Stimulated activated CD8-positive, alpha-beta memory T cell treated with anti-CD3 and anti-CD28 coated beads, Interleukin-7, amount 100 ng/mL, for 48 hours (primary cell): Measurements from ENCODE around the gene ORM2.
"Not testable (repeated sequence)": the region's sequence is repeated elsewhere in the genome, so short reads cannot be mapped to it uniquely, and the experiment has no call there.

ENCODE experiments used
- DNase-seq, 2 donors: peaks; one replicate each; pipeline ENCODE4 v3.0.0-alpha.2; 2020; ENCODE audit warnings: low read depth in 1 of 2; ENCODE audit errors: extremely low read depth in 1 of 2

The ORM2 gene

DNA sequence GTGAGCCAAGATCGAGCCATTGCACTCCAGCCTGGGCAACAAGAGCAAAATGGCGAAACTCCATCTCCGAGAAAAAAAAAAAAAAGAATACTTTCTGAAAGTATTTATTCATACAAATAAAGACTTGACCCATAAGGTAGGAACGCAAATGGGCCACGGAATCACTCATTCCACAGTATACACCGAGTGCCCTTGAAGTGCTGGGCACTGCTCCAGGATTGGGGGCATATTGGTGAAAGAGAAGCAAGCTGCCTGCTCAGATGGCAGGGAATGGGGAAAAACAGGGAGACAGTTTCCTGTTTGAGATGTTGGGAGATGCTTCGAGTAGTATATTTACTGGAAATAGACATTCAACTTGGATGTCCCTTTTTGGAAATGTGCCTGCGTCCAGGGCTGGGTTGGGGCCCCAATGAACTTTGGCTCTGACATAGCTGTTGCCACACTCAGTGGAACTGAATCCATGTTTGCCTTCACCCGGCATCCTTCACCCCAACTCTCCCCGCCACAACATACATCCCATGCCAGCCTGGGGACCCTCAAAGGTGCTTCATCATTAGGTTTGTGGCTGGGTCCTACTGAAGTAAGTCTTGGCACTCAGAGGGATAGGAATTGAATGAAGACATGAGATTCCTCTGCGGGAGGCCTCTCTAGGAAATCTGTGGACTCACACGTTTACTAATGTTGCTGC, 588 bp upstream of the ORM2 start:
- not testable (repeated sequence) for DNase-seq

GRCh38 chr9:114330636-114331035, 967 bp downstream of the ORM2 start:
- no peak for DNase-seq

- DNase-seq = not testable (repeated sequence)
Measured at GRCh38 chr9:114331229-114332195, 1.8 kb downstream of the ORM2 start.

- not testable (repeated sequence) for DNase-seq
Measured at GRCh38 chr9:114332474-114333040, 2.9 kb downstream of the ORM2 start.

GRCh38 chr9:114333718-114334117, 4.0 kb downstream of the ORM2 start:
- DNase-seq = not testable (repeated sequence)

- DNase-seq = no peak
Measured at GRCh38 chr9:114334490-114334889, 4.8 kb downstream of the ORM2 start.

- DNase-seq = no peak
Measured at GRCh38 chr9:114335745-114336144, 6.1 kb downstream of the ORM2 start.

DNA sequence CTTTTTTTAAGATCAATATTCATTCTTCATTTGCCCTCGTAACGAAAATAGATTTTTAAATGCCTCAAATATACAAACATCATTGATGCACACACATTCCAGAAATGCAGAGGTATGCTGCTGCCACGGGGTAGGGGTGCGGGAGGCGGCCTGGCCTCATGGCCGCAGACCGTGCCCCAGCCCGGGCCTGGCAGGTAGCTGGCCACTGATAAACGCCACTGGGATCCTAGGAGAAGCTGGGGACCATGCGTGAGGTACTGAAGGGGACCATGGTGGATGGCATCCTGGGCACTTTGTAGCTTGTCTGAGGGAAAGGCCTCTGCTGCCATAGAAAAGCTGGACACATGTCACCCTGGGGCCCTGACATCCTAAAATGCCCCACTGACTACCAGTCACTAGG, 6.5 kb downstream of the ORM2 start:
- no peak for DNase-seq

DNA sequence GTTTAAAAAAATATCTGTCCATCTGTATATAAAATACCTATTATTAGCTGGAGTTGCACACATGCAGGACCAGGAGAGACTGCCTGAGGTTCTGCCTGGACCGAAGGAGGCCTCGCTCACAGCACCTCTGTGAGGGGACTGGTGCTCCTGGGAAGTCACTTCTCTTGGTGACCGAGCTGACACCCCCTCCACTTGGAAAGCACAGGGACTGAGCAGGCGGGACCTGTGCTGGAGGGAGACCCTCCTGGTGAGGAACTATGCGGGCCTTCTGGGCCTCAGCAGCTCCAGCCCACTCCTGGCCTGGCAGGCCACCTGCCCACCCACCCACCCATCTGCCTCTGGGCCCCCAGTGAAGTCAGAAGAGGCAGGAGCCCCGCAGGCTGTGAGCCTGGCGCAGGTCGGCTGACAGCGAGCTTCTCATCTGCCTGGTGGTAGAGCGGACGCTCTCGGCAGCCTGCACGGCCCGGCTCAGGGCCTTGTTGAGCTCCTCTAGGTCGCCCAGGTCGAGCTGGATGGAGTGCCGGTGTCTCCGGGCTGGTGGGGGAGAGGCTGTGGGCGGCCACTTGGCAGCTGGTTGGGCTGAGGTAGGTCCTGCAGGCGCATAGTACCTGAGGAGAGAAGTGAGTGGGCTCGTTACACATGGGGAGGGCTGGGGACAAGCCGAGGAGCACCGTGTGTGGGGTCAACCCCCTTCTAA, 7.2 kb downstream of the ORM2 start:
- no peak for DNase-seq

DNA sequence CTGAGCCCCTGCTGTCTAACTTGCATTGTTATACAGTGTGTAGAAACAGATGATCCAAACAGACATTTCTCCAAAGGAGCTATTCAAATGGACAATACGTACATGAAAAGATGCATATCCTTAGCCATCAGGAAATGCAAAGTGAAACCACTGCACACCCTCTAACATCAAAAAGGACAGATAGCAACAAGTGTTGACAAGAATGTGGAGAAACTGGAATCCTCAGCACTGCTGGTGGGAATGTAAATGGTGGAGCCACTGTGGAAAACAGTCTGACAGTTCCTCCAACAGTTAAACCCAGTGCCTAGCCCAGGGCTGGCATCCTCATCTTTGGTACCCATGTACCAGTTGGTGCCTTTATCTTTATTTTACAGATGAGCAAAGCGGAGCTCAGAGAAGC, 8.5 kb downstream of the ORM2 start:
- no peak for DNase-seq

DNA sequence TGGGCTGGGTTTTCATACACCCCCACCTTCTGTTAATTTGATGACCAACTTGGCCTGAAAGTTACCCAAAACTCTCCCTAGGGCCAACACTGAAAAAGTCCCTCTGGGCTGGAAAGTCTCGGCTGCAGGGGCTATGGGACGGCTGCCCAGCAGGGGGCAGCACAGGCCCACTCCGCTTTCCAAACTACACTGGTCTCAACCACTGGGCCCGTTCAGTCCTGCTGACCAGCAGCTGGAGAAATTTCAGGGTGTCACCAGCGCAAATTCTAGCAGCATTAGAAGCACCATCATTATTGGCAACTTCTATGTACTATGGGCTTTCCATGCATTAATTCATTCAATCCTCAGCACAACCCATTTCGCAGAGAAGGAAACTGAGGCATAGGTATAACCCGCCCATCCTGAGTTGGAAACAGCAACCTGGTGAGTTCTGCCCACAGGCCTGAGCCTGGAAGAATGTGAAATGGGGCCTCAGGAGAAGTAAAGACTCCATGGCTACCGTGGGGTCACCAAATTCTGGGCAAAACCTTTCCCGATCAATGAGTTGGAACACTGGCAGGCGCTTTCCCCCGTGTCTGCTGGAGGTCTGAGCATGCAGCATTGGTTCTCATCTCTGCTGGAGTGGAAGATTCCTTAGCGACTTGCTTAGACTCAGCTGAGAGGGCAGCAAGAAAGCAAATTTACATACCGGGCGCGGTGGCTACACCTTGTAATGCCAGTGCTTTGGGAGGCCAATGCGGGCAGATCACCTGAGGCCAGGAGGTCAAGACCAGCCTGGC, 9.7 kb downstream of the ORM2 start:
- DNase-seq = peak in 1 of 2 donors; percentile 26

DNA sequence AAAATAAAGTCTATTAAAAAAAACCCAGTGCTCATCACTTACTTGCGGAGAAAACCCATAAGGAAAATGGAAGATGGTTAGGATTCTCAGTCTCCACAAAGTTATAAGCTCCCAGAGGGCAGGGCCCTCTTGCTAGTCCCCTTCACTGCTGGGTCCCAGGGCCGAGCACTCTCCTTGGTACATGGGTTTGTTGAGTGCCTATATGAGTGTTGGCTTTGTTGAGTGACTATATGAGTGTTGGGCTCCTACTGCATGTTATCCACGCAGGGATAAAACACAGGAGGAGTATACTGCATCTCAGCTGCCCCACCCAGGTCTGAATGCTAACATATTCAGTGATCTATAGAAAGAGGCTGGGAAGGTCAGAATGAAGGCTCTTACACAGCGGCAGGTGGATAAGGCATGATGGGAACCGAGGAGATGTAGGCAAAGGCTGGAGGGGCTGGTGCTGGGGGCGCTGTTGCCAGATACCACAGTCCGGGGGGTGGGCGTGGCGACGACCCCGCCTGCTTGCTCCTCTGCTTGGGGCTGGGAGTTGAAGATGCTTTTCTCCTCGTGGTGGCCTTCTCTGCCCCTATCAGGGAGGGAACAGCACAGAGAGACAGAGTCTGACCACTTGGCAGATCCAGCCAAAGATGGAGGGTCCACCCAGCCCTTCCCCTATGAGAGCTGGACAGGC, 11.6 kb downstream of the ORM2 start:
- DNase-seq = no peak

GRCh38 chr9:114341991-114342390, 12.3 kb downstream of the ORM2 start:
- DNase-seq = no peak

DNA sequence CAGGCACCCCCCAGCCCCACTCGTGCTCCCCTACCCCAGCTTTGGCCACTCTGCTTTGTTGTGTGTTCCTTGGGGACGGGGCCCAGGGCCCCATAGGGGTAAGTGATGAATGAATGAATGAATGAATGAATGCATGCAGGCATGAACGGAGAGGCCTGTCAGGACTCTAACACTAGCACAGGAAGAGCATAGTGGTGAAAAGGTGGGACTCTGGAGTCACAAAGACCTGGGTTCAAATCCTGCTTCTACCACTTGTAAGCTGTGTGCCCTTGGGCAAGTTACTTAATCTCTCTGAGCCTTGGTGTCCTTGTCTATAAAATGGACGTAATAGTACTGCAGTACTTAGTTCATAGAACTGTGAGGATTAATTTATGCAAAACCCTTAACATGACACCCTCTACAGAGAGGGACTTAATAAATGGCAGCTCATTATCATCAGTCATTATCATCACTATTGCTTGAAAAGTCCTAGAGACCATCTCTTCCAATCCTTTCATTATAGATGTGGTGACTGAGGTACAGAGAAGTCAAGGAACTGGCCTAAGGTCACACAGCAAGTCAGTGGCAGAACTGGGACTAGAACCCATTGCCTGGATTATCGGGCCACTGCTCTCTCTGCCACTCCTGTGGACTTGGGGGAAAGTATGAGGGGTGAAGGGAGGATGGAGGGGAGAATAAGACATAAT, 13.2 kb downstream of the ORM2 start:
- no peak for DNase-seq

DNA sequence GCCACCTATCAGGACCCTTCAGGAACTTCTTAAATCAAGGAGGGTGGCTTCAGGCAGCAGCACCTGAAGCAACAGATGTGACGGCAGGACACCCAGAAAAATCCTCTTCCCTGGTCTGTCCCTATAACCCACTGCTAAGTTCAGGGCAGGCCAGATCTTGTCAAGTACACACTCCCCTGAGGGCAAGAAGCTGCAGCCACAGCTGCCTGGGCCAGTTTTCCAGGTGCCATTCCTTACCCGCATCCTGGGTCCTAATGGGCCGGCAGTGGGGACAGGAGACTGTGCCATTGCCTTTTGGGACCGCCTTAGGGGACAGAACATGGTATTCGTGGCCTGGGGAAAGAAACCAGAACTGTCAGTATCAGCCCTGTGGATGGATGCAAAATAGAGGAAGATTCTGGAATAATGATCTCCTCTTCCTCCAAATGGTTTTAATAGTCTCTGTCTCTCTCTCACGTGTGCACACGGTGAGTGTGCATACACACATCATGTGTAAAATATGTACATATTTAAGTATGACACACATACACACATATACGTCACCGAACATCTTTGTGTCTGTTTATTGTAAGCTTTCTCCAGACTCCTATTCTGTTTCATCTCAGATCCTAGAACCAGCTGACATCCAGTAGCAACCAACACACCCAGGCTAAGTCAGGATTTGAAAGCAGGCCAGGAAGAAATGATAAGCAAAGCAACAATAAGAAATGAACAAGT, 14.0 kb downstream of the ORM2 start:
- DNase-seq = no peak

DNA sequence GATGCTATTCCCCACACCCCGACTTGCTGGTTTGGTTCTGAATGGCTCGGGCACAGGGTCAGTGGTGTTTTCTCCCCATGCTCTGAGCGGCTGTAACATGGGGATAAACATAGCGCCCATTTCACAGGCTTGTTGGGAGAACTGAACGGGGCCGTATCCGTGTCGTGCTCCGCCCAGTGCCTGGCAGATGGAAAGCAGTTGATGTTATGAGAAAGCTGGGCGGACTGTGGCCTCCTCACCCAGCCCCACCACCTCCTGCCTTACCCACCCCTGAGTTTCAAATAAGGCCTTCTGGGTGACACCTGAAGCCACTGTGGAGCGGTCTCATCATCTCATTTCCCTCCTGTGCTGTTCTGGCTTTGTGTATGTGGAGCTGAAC, 14.5 kb downstream of the ORM2 start:
- DNase-seq = no peak

- DNase-seq = no peak
Measured at GRCh38 chr9:114344692-114345091, 15.0 kb downstream of the ORM2 start.

GRCh38 chr9:114345493-114346065, 15.9 kb downstream of the ORM2 start:
- DNase-seq = no peak
